Measurements from ENCODE around the gene ATP5PD. TPM values are rescaled to one million over a fixed set of nuclear protein-coding genes. Genes with fewer than 3 reads are reported as not detected.
A peak's percentile ranks its signal among the peaks of the same experiment; 100 is the strongest.
"Not testable (repeated sequence)": the region's sequence is repeated elsewhere in the genome, so short reads cannot be mapped to it uniquely, and the experiment has no call there.

Gene ATP5PD
- total RNA-seq, 1 donor from 2014 or later: 133 TPM

DNA sequence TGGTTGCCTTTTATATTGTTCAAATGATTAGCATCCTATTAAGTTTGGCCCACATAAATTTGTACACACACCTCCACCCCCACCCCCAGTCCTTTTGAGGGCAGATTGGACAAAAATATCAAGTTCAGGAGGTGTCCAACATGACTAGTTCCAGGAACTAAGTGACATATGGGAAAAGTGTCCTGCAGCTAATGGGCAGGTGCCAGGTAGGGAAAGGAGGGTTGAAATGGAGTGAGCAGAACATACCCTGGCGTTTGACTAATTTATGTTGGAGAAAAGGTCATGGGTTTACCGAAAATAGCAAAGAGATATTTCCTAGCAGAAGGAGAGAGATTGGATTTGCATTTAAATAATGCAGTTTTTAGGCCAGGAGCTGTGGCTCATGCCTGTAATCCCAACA lies 5.2 kb upstream of the ATP5PD start:
- no peak for DNase-seq (ENCODE audit: low spot score in 2 of 2)
- Histone ChIP-seq H3K27me3 (no peaks in the 10 kb centered on the region), H3K27ac (no peak overlapping the region), H3K36me3 (peaks cover 28 to 47% of the 10 kb centered on the region in 2 donors), H3K9me3 (no peaks in the 10 kb centered on the region), H3K4me1 (peaks cover 6% of the 10 kb centered on the region in 2 donors), H3K4me3 (no peak overlapping the region)
- TF ChIP-seq CTCF (IDR thresholded peaks at IDR 0.05): no peak
- intact Hi-C loops (cut with DNase I): no loop called here

DNA sequence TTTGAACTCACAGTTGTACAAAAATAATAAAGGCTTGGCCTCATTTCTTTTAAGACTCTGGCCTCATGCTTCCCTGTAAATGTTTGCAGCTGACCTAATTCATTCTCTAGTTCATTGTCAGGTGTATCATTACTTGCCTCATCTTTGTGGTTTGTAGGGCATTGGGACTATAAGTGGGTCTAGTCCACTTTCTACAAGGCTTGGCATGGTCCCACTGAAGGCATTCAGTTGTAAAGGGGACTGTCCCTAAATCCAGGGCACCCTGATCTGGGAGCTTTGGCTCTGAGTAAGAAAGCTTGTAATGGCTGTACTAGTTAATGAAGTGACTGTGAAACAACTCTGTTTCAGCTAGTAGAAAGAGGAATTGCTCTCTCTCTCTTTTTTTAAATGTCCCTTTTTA lies 2.9 kb upstream of the ATP5PD start:
- no peak overlapping the region for H3K4me3 ChIP-seq
- intact Hi-C loops (cut with DNase I): no loop called here
- H3K36me3 ChIP-seq: peaks cover 16 to 32% of the 10 kb centered on the region in 2 donors
- no peaks in the 10 kb centered on the region for H3K9me3 ChIP-seq
- H3K4me1 ChIP-seq: peaks cover 9 to 13% of the 10 kb centered on the region in 2 donors
- DNase-seq (ENCODE audit: low spot score in 2 of 2): no peak
- no peaks in the 10 kb centered on the region for H3K27me3 ChIP-seq
- no peak for TF ChIP-seq CTCF (IDR thresholded peaks at IDR 0.05)
- no peak overlapping the region for H3K27ac ChIP-seq

DNA sequence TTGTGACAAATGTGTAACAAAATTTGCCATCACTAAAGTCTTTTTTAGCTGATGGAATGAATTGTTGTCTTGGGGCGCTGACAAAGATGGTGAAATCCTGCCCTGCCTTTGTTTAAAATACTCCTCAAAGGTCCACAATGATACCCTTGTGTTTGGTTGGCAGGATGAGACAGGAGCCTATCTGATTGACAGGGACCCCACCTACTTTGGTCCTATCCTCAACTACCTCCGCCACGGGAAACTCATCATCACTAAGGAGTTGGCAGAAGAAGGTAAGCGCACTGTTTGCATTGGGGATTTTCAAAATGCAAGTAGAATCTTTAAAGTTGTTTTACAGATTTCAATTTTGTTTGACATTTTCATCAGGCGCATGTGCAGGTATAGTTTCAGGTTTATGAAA lies 2.3 kb upstream of the ATP5PD start:
- Histone ChIP-seq H3K27ac (peak overlapping the region in 1 of 2 donors; percentile 90), H3K9me3 (no peaks in the 10 kb centered on the region), H3K4me1 (peaks cover 9 to 13% of the 10 kb centered on the region in 2 donors), H3K4me3 (peak overlapping the region in 1 of 2 donors; percentile 74), H3K36me3 (peaks cover 12 to 25% of the 10 kb centered on the region in 2 donors), H3K27me3 (no peaks in the 10 kb centered on the region)
- TF ChIP-seq CTCF (IDR thresholded peaks at IDR 0.05): no peak
- intact Hi-C loops (cut with DNase I): no loop called here
- DNase-seq (ENCODE audit: low spot score in 2 of 2): no peak

DNA sequence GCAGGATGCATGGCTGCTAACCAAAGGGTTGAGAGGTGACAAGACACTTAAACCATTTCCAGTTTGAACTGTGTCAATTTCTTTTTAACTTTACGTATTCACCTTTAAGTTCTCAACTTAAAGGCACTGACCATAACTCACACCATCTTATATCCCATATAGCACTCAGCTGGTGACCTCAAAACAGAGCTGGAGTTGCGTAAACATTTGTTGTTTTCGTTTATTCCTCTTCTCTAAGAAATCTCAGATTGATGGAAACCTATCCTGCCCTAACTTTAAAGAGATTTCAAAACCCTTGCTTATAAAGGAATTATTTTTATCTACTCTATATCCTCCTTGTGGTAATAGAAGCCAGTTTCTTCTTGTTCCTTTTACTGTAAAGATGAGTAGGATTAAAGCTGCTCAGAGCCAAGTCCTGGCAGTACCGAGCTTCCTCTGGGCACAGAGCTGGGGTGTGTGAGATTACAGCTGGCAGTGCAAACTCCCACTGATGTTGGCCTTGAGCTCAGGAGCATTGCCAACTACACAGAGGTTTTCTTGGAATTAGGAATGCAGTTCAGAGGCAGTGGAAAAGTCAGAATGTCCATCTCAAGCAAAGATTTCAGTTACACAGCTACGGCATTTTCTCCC lies 1.6 kb upstream of the ATP5PD start:
- H3K27ac ChIP-seq: peak overlapping the region; percentile 90
- peak overlapping the region; percentile 64 to 74 for H3K4me3 ChIP-seq
- no peaks in the 10 kb centered on the region for H3K9me3 ChIP-seq
- peaks cover 6 to 18% of the 10 kb centered on the region in 2 donors for H3K36me3 ChIP-seq
- DNase-seq (ENCODE audit: low spot score in 2 of 2): peak in 1 of 2 donors; percentile 73
- H3K4me1 ChIP-seq: peaks cover 9 to 13% of the 10 kb centered on the region in 2 donors
- no peaks in the 10 kb centered on the region for H3K27me3 ChIP-seq
- TF ChIP-seq CTCF (IDR thresholded peaks at IDR 0.05): no peak
- intact Hi-C loops (cut with DNase I): no loop called here

- Histone ChIP-seq H3K27ac (peak overlapping the region; percentile 90), H3K4me1 (peaks cover 9 to 13% of the 10 kb centered on the region in 2 donors)
- peak in 1 of 2 donors; percentile 69 for DNase-seq (ENCODE audit: low spot score in 2 of 2)
Measured at GRCh38 chr17:75047398-75048098, 779 bp upstream of the ATP5PD start.

DNA sequence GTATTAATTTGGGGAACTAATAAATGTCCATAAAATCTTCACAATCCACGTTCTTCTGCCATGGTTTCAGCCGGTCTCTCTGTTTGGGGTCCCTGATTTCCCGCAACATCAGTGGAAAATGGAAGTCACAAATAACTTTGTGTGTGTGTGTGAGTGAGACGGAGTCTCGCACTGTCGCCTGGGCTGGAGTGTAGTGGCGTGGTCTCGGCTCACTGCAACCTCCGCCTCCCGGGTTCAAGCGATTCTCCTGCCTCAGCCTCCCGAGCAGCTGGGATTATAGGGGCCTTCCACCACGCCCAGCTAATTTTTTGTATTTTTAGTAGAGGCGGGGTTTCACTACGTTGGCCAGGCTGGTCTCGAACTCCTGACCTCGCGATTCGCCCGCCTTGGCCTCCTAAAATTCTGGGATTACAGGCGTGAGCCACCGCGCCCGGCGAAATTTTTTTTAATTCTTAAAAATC lies 793 bp downstream of the ATP5PD start:
- peak overlapping the region; percentile 90 for H3K27ac ChIP-seq
- H3K4me1 ChIP-seq: peaks cover 9 to 13% of the 10 kb centered on the region in 2 donors
- intact Hi-C loops (cut with DNase I): loop anchor here (1.0 to 2.0 kb wide), 3 partner anchors 11 to 63 kb away; partner anchors contain the start of genes ARMC7 and CDR2L

More at GRCh38 chr17:75047398-75048098, 779 bp upstream of the ATP5PD start:
- Histone ChIP-seq H3K27me3 (no peaks in the 10 kb centered on the region), H3K9me3 (no peaks in the 10 kb centered on the region), H3K4me3 (peak overlapping the region; percentile 64 to 74), H3K36me3 (peaks cover 0 to 11% of the 10 kb centered on the region in 2 donors)
- no peak for TF ChIP-seq CTCF (IDR thresholded peaks at IDR 0.05)
- intact Hi-C loops (cut with DNase I): loop anchor here (1.0 to 2.0 kb wide), 3 partner anchors 61 to 358 kb away; partner anchors contain the start of genes ARMC7, GRB2 and NUP85

More for the DNA sequence above, 793 bp downstream of the ATP5PD start:
- not testable (repeated sequence) for H3K27me3 ChIP-seq; DNase-seq (ENCODE audit: low spot score in 2 of 2); H3K9me3 ChIP-seq
- H3K4me3 ChIP-seq: peak overlapping the region; percentile 64 to 74
- peaks cover 9 to 22% of the 10 kb centered on the region in 2 donors for H3K36me3 ChIP-seq
